ENCODE results near the gene NRIP1.

- TF ChIP-seq CTCF (IDR thresholded peaks at IDR 0.05) (no peak), POLR2A (IDR thresholded peaks at IDR 0.05) (no peak)
Observed at GRCh38 chr21:14942801-14943490, 121.9 kb downstream of the NRIP1 start.

All from tibial nerve (tissue), 3 donors.